ENCODE results near the gene COBLL1.

DNA sequence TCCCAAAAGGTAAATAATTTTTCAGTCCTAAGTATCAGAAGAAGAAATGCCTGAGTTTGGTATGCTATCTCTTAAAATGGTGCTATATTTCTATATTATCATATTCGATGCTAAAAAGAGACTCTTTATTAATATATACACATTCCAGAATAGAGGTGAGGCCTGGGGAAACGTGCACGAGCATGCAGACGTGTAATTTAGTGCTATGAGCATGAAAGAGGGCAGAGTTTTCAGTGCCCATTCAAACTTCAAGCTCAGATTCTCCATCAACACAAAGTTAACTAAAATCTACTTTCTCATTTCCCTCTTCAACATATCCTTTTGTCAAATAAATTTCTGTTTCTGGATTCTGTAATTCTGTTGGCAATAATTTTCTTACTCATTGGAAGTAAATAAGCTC, 5.7 kb upstream of the COBLL1 start:
- TF ChIP-seq POLR2A (IDR thresholded peaks at IDR 0.05; ENCODE audit: extremely low read depth, insufficient read length) (no peak), MYC (IDR thresholded peaks at IDR 0.05; ENCODE audit: low read depth, low read length) (no peak)
- TF ChIP-seq, protein P1, sequence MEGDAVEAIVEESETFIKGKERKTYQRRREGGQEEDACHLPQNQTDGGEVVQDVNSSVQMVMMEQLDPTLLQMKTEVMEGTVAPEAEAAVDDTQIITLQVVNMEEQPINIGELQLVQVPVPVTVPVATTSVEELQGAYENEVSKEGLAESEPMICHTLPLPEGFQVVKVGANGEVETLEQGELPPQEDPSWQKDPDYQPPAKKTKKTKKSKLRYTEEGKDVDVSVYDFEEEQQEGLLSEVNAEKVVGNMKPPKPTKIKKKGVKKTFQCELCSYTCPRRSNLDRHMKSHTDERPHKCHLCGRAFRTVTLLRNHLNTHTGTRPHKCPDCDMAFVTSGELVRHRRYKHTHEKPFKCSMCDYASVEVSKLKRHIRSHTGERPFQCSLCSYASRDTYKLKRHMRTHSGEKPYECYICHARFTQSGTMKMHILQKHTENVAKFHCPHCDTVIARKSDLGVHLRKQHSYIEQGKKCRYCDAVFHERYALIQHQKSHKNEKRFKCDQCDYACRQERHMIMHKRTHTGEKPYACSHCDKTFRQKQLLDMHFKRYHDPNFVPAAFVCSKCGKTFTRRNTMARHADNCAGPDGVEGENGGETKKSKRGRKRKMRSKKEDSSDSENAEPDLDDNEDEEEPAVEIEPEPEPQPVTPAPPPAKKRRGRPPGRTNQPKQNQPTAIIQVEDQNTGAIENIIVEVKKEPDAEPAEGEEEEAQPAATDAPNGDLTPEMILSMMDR (IDR thresholded peaks at IDR 0.05; ENCODE audit: low read depth, low read length) = no peak
- TF ChIP-seq, protein P2, sequence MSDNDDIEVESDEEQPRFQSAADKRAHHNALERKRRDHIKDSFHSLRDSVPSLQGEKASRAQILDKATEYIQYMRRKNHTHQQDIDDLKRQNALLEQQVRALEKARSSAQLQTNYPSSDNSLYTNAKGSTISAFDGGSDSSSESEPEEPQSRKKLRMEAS (IDR thresholded peaks at IDR 0.05; ENCODE audit: low read depth, low read length) = no peak
